GM13976 (cell line): ENCODE measurements around the gene LHX3.

Experiments used
- DNase-seq: peaks from one replicate; pipeline ENCODE4 v3.0.0; 2012; ENCODE audit warnings: low spot score
- in situ Hi-C: fragments of 300-500 bp; cut with MboI; formaldehyde crosslinking; loops from one replicate; pipeline ENCODE4 v1.12.0; 2022; ENCODE audit warnings: low sequenced_read_pairs, mixed read lengths, inconsistent platforms; ENCODE audit not compliant: unreplicated experiment
- TF ChIP-seq, protein P1 (sequence below): IDR thresholded peaks from 2 replicates; pipeline ENCODE4 v1.5.1; 2012; ENCODE audit warnings: borderline replicate concordance, mild to moderate bottlenecking; ENCODE audit not compliant: insufficient read depth; ENCODE audit errors: extremely low read depth, missing control alignments, control extremely low read depth

The LHX3 gene

DNA sequence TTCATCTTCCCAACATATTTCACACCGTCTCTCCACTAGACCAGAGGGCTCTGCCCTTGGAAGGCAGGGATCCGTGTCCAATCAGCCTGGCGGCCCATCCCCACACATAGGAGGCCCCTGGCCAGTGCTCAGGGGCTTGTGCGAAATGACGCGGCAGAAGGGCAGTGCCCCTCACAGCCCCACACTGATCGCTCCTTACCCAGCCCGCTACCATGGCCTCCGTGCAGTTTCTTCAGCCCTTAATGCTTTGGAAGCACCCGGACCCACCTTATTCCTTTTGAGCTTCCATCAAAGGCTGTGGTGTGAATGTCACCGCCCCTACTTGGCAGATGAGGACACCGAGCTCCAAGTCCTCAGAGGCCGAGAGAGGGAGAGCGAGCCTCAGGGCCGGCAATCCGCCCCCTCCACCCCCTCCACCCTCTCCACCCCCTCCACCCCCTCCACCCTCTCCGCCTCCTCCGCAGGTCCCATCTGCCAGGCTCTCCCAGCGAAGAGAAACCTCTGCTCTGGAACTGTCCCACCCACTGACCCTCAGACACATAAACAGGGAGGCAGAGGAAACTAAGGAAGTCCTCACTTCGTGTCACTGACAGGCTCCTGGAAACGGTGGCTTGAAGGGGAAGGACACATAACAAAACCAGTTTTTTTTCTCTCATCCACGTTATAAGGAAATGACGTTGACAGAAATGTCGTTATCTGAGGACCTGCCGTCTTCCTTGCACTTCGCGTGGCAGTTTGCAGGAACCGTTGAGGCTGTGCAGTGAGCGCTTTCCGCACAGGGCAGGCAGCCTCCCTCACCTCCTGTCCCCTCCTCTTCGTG lies 26.8 kb upstream of the LHX3 start:
- TF ChIP-seq, protein P1, sequence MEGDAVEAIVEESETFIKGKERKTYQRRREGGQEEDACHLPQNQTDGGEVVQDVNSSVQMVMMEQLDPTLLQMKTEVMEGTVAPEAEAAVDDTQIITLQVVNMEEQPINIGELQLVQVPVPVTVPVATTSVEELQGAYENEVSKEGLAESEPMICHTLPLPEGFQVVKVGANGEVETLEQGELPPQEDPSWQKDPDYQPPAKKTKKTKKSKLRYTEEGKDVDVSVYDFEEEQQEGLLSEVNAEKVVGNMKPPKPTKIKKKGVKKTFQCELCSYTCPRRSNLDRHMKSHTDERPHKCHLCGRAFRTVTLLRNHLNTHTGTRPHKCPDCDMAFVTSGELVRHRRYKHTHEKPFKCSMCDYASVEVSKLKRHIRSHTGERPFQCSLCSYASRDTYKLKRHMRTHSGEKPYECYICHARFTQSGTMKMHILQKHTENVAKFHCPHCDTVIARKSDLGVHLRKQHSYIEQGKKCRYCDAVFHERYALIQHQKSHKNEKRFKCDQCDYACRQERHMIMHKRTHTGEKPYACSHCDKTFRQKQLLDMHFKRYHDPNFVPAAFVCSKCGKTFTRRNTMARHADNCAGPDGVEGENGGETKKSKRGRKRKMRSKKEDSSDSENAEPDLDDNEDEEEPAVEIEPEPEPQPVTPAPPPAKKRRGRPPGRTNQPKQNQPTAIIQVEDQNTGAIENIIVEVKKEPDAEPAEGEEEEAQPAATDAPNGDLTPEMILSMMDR = no peak
- DNase-seq = no peak
- in situ Hi-C loops = no loop called here

GRCh38 chr9:136230773-136231172 lies 25.8 kb upstream of the LHX3 start:
- TF ChIP-seq, protein P1 = no peak
- in situ Hi-C loops = no loop called here
- no peak for DNase-seq

- TF ChIP-seq, protein P1 = no peak
- in situ Hi-C loops = no loop called here
- DNase-seq = no peak
These were observed 25.4 kb upstream of the LHX3 start for GRCh38 chr9:136230365-136230764.

DNA sequence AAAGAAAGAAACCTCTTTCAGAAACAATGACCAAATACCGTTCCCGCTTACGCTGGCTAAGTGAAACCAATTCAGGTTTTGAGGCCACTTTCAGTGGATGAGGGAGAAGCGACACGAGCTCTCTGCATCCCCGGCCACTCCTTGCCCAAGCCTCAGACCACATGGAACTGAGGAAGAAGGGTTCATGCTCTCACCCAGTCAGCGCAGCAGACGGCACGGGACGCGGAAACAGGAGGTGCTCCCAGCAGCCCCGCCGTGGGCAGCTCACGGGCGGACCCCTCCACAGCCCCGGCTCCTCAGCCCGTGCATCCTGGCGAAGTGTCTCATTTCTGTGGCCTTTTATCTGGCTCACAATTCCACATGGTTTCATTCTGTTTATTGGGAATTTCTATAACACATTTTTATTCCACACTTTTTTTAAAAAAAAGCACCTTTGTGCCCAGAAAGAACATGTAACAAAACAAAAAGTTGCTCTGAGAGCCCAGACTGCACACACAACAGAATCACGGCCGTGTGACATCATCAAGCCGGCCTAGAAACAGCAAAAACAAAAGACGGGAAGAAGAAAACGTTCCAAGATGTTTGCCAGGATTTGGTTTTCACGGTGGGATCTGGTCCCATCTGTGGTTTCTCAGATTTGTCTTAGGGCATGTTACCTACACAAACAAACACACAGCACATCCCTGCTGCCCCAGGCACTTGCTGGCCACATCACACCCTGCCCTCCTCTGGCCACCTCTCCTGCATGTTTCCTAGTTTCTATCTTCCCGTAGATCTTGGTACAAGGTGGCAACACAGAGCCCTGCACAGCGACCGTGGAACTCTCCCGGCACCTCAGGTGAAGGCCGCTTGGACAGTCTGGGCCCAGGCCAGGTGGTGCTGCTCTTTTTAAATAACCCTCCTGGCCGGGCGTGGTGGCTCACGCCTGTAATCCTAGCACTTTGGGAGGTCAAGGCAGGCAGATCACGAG lies 24.5 kb upstream of the LHX3 start:
- in situ Hi-C loops = no loop called here
- DNase-seq = no peak

GRCh38 chr9:136228107-136228875 lies 23.4 kb upstream of the LHX3 start:
- no peak for DNase-seq
- TF ChIP-seq, protein P1 = no peak
- in situ Hi-C loops = no loop called here

More for the DNA sequence above, 24.5 kb upstream of the LHX3 start:
- TF ChIP-seq, protein P1 = no peak

DNA sequence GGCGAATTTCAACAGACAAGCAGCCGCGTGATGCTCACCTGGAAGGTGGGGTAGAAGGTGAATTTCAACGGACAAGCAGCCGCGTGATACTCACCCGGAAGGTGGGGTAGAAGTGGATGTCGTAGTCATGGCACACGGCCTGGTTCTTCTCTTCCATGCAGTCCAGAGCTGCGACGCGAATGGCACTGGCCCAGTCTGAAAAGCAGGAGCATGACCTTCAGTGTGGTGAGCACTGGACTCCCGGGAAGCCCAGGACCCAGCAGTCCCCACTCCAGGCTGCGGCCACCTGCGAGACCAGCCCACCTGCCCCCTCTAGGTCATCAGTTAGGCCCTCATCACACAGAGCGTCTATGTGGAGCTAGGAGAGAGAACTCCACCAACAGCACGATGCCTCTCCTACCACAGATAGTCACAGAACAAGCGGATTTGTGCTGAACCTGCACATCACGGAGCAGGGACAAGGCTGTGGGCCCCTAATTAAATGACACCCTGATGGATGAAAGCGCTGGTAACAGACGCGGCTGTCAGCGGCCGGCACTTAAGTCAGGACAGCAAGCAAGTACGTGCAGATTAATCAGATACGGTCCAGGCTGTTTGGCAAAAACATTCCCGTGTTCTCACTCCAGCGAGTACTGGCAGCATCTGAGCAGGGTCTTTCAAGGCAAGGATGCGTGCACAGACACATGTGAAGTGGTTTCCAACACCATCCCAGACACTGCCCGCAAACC lies 21.9 kb upstream of the LHX3 start:
- no peak for DNase-seq
- in situ Hi-C loops = no loop called here
- TF ChIP-seq, protein P1 = no peak
